GM23338 (cell line): Measurements from ENCODE around the gene SEC16A. TPM values are rescaled to one million over a fixed set of nuclear protein-coding genes. Genes with fewer than 3 reads are reported as not detected.

ENCODE experiments used
- ATAC-seq: fragments of 200-7000 bp; cut with Tn5 transposase; 3 replicates; pipeline ENCODE4 v1.9.1; 2020
- DNase-seq: peaks from one replicate; pipeline ENCODE4 v3.0.0-alpha.2; 2015; ENCODE audit warnings: low spot score
- H2AFZ ChIP-seq: fragments of 200-600 bp; sonication (generic); 2 replicates; pipeline ENCODE4 v1.8.0; 2016; ENCODE audit warnings: antibody characterized with exemption, mild to moderate bottlenecking, moderate library complexity
- H3F3A ChIP-seq: fragments of 200-600 bp; sonication (generic); replicated peaks from 2 replicates; pipeline ENCODE4 v1.8.0; 2017; ENCODE audit warnings: antibody characterized with exemption, mixed run types, low read depth
- H3K27ac ChIP-seq: fragments of 200-600 bp; sonication (generic); 2 replicates; pipeline ENCODE4 v1.6.1; 2016; ENCODE audit warnings: low read depth
- H3K27me3 ChIP-seq: fragments of 200-600 bp; sonication (generic); 2 replicates; pipeline ENCODE4 v1.8.0; 2016; ENCODE audit warnings: mild to moderate bottlenecking, mixed run types, moderate library complexity; ENCODE audit not compliant: insufficient read depth
- H3K36me3 ChIP-seq: fragments of 200-600 bp; sonication (generic); 2 replicates; pipeline ENCODE4 v1.8.0; 2016; ENCODE audit warnings: mild to moderate bottlenecking; ENCODE audit not compliant: insufficient read depth
- H3K4me1 ChIP-seq: fragments of 200-600 bp; sonication (generic); 2 replicates; pipeline ENCODE4 v1.8.0; 2016; ENCODE audit warnings: mild to moderate bottlenecking, moderate library complexity; ENCODE audit not compliant: insufficient read depth
- H3K4me2 ChIP-seq: fragments of 200-600 bp; sonication (generic); 2 replicates; pipeline ENCODE4 v1.7.1; 2017; ENCODE audit warnings: mixed run types
- H3K4me3 ChIP-seq: fragments of 200-600 bp; sonication (generic); 2 replicates; pipeline ENCODE4 v1.6.1; 2016; ENCODE audit warnings: mixed run types
- H3K79me2 ChIP-seq: fragments of 200-600 bp; sonication (generic); replicated peaks from 2 replicates; pipeline ENCODE4 v1.8.0; 2017; ENCODE audit warnings: mild to moderate bottlenecking; ENCODE audit not compliant: insufficient read depth
- H3K9me2 ChIP-seq: fragments of 200-600 bp; sonication (generic); 2 replicates; pipeline ENCODE4 v1.8.0; 2017; ENCODE audit not compliant: insufficient read depth
- H4K20me1 ChIP-seq: fragments of 200-600 bp; sonication (generic); replicated peaks from 2 replicates; pipeline ENCODE4 v1.8.0; 2017; ENCODE audit warnings: mild to moderate bottlenecking; ENCODE audit not compliant: insufficient read depth
- H3K27ac Mint-ChIP-seq: 2 replicates; pipeline ENCODE4 v1.8.0; 2020; ENCODE audit warnings: inconsistent platforms, mild to moderate bottlenecking, moderate library complexity, mixed read lengths
- H3K27me3 Mint-ChIP-seq: 3 replicates; pipeline ENCODE4 v1.8.0; 2022; ENCODE audit warnings: low read depth, mild to moderate bottlenecking, moderate library complexity, mixed read lengths, inconsistent platforms; ENCODE audit not compliant: insufficient read depth, poor library complexity
- H3K36me3 Mint-ChIP-seq: 3 replicates; pipeline ENCODE4 v1.8.0; 2021; ENCODE audit warnings: low read depth, mild to moderate bottlenecking, inconsistent platforms, moderate library complexity, mixed read lengths
- H3K4me1 Mint-ChIP-seq: 3 replicates; pipeline ENCODE4 v1.8.0; 2020; ENCODE audit warnings: mild to moderate bottlenecking, inconsistent platforms, mixed read lengths
- H3K4me3 Mint-ChIP-seq: 3 replicates; pipeline ENCODE4 v1.8.0; 2021; ENCODE audit warnings: moderate library complexity, mild to moderate bottlenecking, inconsistent platforms, mixed read lengths
- H3K9me3 Mint-ChIP-seq: 3 replicates; pipeline ENCODE4 v1.8.0; 2020; ENCODE audit warnings: moderate library complexity, mild to moderate bottlenecking, inconsistent platforms, mixed read lengths
- CREB1 ChIP-seq: fragments of 250-450 bp; sonication (Bioruptor Pico); IDR thresholded peaks from 2 replicates; pipeline ENCODE4 v1.5.0; 2020; ENCODE audit warnings: low read depth, mild to moderate bottlenecking, moderate library complexity
- CTCF ChIP-seq, 2 experiments: fragments of 200-600 bp in 1 of 2; sonication (generic) in 1 of 2; conservative IDR thresholded peaks; 2 replicates each; pipeline versions ENCODE4 v1.5.1 to v1.6.1; 2016 to 2017; ENCODE audit warnings: antibody characterized with exemption in 2 of 2, low read depth in 2 of 2, mild to moderate bottlenecking in 2 of 2, moderate library complexity in 1 of 2
- ETS1 ChIP-seq: IDR thresholded peaks from 2 replicates; pipeline ENCODE4 v1.6.1; 2016; ENCODE audit warnings: antibody characterized with exemption
- EZH2 ChIP-seq: fragments of 200-600 bp; sonication (generic); IDR thresholded peaks from one replicate; pipeline ENCODE4 v1.8.0; 2017; ENCODE audit warnings: antibody characterized with exemption, mild to moderate bottlenecking, low read depth; ENCODE audit not compliant: unreplicated experiment
- JUNB ChIP-seq: IDR thresholded peaks from one replicate; pipeline ENCODE4 v1.6.1; 2016; ENCODE audit warnings: antibody characterized with exemption; ENCODE audit not compliant: unreplicated experiment
- NANOG ChIP-seq: IDR thresholded peaks from 2 replicates; pipeline ENCODE4 v1.6.1; 2016; ENCODE audit warnings: antibody characterized with exemption, borderline replicate concordance
- POLR2AphosphoS5 ChIP-seq: IDR thresholded peaks from 2 replicates; pipeline ENCODE4 v1.6.1; 2016; ENCODE audit warnings: antibody characterized with exemption, low read depth
- REST ChIP-seq: IDR thresholded peaks from one replicate; pipeline ENCODE4 v1.6.1; 2018; ENCODE audit warnings: antibody characterized with exemption; ENCODE audit not compliant: unreplicated experiment
- STAT1 ChIP-seq: IDR thresholded peaks from one replicate; pipeline ENCODE4 v1.6.1; 2016; ENCODE audit warnings: antibody characterized with exemption; ENCODE audit not compliant: unreplicated experiment
- ZNF114 ChIP-seq: fragments of 250-450 bp; sonication (Bioruptor Pico); IDR thresholded peaks from 2 replicates; pipeline ENCODE4 v1.5.0; 2020; ENCODE audit warnings: mild to moderate bottlenecking, moderate library complexity
- ZNF331 ChIP-seq: fragments of 250-450 bp; sonication (Bioruptor Pico); IDR thresholded peaks from 2 replicates; pipeline ENCODE4 v1.5.0; 2020; ENCODE audit warnings: low read depth, mild to moderate bottlenecking, moderate library complexity
- ZNF462 ChIP-seq: fragments of 250-450 bp; sonication (Bioruptor Pico); IDR thresholded peaks from 2 replicates; pipeline ENCODE4 v1.5.0; 2020; ENCODE audit warnings: mild to moderate bottlenecking, moderate library complexity
- polyA plus RNA-seq: library from polyadenylated mRNA; unstranded; fragments of >200 nt; fragmentation: Nextera tagmentation; extraction: Ambion mirVana; gene quantifications from 2 replicates; pipeline ENCODE4 v1.2.1, GENCODE V29; 2016
- total RNA-seq: library from RNA; depleted of rRNA; stranded (reverse); fragments of >200 nt; shearing (Covaris generic); gene quantifications from 2 replicates; pipeline ENCODE4 v1.2.3, GENCODE V29; 2014

Gene SEC16A
- total and polyA plus RNA-seq, 2 experiments from 2014 or later: 34.0 to 59.2 TPM

GRCh38 chr9:136476369-136477150 lies 6.3 kb downstream of the SEC16A start:
- Histone ChIP-seq H4K20me1 (peaks cover 55% of the 10 kb centered on the region), H2AFZ (no peak overlapping the region), H3K4me2 (no peak overlapping the region), H3K79me2 (peaks cover 97% of the 10 kb centered on the region), H3K9me2 (no peaks in the 10 kb centered on the region), H3K4me1 (peaks cover 5% of the 10 kb centered on the region), H3K36me3 (peaks cover 21% of the 10 kb centered on the region; the same call in 1 of the 2 replicates), H3K4me3 (no peak overlapping the region), H3F3A (0 out of 2 replicates have a peak, but pooled peaks cover 5% of the 10 kb centered on the region), H3K27me3 (no peaks in the 10 kb centered on the region), H3K27ac (no peak overlapping the region)
- H3K27me3 Mint-ChIP-seq: peaks cover 2% of the 10 kb centered on the region
- H3K27ac Mint-ChIP-seq: no peak overlapping the region; the same call in 1 of the 2 replicates
- DNase-seq: no peak
- TF ChIP-seq ZNF114 (CRISPR knock-in tag) (no peak), POLR2AphosphoS5 (no peak), ZNF331 (no peak), REST (no peak), EZH2 (no peak), STAT1 (no peak), CREB1 (CRISPR knock-in tag) (no peak), JUNB (no peak), CTCF (conservative IDR thresholded peaks at IDR 0.05; ENCODE audit: low read depth in 2 of 2) (no peak), ZNF462 (CRISPR knock-in tag) (no peak), ETS1 (no peak), NANOG (no peak)
- peaks cover 8% of the 10 kb centered on the region; the same call in 2 of the 3 replicates for H3K4me1 Mint-ChIP-seq
- H3K4me3 Mint-ChIP-seq: no peak overlapping the region
- peaks cover 63% of the 10 kb centered on the region for H3K36me3 Mint-ChIP-seq
- no peaks in the 10 kb centered on the region for H3K9me3 Mint-ChIP-seq
- no peak for ATAC-seq
